ENCODE results near the gene ABHD18. TPM values are rescaled to one million over a fixed set of nuclear protein-coding genes. Genes with fewer than 3 reads are reported as not detected.
A peak's percentile ranks its signal among the peaks of the same experiment; 100 is the strongest.
"Not testable (repeated sequence)": the region's sequence is repeated elsewhere in the genome, so short reads cannot be mapped to it uniquely, and the experiment has no call there.

Gene ABHD18
- total RNA-seq, 1 donor from 2014 or later = 7.7 TPM

DNA sequence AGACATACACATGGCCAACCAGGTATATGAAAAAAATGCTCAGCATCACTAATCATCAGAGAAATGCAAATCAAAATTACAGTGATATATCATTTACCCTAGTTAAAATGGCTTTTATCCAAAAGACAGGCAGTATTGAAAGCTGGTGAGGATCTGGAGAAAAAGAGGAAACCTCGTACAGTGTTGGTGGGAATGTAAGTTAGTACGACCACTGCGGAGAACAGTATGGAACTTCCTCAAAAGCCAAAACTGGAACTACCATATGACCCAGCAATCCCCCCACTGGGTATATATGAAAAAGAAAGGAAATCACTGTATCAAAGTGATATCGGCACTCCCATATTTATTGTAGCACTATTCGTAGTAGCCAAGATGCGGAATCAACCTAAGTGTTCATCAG is 23.4 kb downstream of the ABHD18 start:
- DNase-seq (ENCODE audit: low spot score) = no peak

DNA sequence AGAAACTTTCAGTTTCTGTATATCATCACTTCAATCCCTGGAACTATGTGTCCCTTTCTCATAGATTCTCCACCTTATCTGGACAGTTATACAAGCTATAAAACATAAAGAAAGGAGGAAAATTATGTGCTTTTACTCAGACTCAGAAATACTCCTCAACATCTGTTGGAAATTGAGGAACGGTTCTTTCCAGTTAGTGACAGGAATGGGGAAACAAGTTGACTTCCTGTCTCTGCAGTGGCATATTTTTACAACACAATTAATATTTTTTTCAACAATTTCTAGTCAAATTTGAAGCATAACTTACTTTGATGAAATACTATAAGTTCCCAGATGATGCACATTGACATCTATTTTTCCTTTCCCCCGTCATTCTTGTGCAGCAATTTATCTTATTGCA is 27.9 kb downstream of the ABHD18 start:
- no peak for DNase-seq (ENCODE audit: low spot score)

DNA sequence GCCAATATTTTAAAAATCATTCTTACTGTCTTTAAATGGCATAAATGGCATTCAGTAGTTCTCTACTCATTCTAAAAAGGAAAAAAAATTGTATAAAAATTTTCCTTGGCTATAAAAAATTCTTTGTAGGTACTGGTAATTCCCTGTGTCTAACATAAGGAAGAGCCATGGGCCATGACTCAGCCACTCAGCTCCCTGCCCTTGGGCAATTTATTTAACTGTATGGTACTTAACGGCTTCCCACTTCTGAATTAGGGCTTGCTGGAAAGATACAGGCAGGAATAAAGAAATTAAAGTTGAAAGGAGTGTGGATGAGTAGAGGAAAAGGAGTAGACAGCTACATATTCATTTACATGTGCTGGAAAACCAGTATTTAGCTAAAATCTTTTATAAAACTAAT is 30.6 kb downstream of the ABHD18 start:
- DNase-seq (ENCODE audit: low spot score) = no peak

DNA sequence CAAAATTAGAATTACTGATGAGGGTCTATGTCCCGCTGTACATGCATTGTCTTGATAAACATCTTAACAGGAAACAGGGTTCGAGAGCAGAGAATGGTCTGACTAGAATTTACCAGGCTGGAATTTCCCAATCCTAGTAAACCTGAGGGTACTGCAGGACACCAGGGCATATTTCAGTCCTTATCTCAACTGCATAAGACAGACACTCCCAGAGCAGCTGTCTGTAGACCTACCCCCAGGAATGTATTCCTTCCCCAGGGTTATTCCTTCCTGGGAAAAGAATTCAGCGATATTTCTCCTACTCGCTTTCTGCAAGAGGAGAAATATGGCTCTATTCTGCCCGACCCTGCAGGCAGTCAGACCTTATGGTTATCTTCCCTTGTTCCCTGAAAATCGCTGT is 31.3 kb downstream of the ABHD18 start:
- not testable (repeated sequence) for DNase-seq (ENCODE audit: low spot score)

DNA sequence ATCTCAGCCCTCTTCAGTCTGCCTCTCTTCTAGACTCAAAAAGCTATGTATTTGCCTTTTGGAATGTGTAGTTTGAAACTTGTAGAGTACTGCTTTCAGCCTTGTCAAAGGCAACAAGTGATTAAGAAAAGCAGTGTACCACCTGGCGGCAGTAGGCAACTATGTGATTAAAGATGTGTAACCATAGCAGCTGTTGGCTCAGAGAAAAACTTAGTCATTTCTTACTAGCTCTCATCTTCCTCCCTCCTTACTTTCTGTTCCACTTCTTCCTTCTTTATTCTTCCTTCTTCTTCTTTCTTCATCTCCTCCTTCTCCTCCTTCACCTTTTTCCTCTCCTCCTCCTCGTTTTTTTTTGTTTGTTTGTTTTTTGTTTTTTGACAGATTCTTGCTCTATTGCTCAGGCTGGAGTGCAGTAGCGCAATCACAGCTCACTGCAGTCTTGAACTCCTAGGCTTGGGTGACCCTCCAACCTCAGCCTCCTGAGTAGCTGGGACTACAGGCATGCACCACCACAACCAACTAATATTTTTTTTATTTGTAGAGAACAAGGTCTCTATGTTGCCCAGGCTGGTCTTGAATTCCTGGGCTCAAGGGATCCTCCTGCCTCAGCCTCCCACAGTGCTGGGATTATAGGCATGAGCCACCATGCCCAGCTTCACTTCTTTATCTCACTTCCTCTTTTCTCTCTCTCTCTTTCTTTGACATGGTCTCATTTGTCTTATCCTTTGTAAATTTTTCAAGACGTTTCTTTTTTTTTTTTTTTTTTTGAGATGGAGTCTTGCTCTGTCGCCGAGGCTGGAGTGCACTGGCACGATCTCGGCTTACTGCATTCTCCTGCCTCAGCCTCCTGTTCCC is 32.6 kb downstream of the ABHD18 start:
- DNase-seq (ENCODE audit: low spot score) = no peak

DNA sequence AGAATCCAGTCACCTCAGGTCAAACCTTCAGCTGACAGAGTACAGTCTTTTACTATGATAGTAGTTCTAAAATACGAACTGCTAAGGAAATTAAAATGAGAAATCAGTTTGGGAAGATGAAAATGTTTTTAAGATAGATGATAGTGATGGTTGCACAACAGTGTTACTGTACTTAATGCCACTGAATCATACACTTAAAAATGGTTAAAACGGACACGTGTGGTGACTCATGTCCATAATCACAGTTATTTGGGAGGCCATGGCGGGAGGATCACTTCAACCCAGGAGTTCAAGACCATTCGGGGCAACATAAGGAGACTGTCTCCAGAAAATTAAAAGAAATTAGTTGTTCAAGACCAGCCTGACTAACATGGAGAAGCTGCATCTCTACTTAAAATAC is 41.4 kb downstream of the ABHD18 start:
- no peak for DNase-seq (ENCODE audit: low spot score)

DNA sequence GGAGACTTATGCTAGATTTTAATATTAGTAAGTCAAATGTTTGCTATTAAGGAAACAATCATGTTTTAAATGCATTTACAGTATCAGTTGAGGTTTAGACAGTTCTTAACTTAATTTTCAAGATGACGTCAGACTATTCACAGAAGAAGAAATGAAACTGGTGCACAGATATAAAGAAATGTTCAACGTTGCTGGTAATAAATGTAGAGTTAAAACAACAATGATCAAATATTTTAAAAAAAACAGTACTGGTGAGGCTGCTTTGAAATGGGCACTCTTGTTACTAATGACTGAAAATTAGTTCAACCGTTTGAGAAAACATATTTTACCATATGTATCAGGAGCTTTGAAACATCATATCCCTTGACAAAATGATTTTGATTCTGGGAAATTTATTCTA is 44.2 kb downstream of the ABHD18 start:
- no peak for DNase-seq (ENCODE audit: low spot score)

DNA sequence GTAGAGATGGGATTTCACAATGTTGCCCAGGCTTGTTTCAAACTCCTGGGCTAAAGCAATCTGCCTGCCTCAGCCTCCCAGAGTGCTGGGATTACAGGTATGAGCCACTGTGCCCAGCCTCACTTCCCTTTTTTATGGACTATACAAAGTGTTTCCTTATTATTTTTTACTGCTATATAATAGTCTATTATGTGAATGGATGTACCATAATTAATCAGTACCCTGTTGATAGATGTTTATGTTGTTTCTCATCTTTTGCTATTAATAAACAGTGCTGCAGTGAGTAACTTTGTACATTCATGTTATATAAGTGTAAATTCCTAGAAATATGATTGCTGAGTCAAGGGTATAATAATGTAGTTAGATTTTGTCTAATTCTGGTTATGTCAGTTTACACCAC is 60.1 kb downstream of the ABHD18 start:
- no peak for DNase-seq (ENCODE audit: low spot score)

DNA sequence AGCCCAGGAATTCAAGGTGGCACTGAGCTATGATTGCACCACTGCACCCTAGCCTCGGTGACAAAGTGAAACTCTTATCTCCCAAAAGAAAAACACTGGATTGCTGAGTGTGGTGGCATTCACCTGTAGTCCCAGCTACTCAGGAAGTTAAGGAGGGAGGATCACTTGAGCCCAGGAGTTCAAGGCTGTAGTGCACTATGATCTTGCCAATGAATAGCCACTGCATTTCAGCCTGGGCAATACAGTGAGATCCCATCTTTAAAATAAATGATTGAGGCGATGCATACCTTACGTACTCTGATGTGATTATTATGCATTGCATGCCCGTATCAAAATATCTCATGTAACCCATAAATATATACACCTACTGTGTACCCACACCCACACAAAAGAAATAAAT is 64.7 kb downstream of the ABHD18 start:
- no peak for DNase-seq (ENCODE audit: low spot score)

DNA sequence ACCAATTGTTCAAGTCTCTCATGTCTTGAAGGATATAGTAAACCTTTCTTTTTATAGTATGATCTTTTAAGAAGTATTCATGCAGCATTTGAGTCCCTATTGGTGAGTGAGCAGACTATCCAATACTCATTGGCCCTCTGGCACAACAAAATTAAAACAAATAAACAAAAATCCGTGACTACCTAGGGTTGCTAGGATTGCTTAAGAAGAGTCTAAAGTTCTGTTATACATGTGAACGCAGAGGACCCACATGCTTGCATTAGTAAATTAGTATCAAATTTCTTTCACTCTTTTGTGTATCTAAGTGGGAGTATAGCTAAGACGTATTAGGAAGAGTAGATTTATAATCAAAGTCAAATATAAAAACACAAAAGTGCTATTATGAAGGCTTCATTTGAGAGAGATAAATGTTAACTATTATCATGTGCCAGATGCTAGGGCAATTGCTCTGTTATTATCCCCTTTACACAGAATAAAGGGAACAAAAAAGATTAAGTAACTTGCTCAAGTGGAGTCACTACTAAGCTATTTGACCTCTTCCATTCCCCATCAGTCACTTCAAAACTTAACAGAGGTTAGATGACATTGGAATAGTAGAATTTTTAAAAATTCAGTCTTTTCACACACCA is 66.7 kb downstream of the ABHD18 start:
- DNase-seq (ENCODE audit: low spot score) = no peak

DNA sequence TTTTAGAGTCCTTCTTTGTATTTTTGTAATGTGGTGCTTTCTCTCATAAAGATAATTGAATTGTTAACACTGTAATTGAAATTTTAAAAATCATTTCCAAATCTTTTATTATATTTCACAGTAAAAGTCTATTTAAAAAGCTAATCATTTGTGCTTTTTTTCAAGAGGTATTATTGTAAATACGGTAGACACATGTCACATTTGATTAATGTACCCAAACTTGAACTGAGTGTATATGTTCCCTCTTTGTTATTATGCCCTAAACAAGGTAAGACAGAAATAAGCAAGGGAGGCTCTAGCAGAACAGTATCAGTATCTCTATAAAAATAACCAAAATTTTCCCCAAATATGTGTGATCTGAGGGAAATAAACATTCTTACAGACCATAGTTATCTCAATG is 74.4 kb downstream of the ABHD18 start:
- no peak for DNase-seq (ENCODE audit: low spot score)

DNA sequence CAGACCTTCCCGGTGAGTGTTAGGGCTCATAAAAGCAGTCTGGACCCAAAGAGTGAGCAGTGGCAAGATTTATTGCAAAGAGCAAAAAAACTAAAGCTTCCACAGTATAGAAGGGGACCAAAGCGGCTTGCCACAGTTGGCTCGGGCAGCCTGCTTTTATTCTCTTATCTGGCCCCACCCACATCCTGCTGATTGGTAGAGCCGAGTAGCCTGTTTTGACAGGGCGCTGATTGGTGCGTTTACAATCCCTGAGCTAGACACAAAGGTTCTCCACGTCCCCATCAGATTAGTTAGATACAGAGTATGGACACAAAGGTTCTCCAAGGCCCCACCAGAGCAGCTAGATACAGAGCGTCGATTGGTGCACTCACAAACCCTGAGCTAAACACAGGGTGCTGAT is 81.8 kb downstream of the ABHD18 start:
- not testable (repeated sequence) for DNase-seq (ENCODE audit: low spot score)

DNA sequence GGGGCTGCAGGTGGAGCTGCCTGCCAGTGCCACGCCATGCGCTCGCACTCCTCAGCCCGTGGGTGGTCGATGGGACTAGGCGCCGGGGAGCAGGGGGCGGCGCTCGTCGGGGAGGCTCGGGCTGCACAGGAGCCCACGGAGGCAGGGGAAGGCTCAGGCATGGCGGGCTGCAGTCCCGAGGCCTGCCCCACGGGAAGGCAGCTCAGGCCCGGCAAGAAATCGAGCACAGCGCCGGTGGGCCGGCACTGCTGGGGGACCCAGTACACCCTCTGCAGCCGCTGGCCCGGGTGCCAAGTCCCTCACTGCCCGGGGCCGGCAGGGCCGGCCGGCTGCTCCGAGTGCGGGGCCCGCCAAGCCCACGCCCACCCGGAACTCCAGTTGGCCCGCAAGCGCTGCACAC is 82.3 kb downstream of the ABHD18 start:
- not testable (repeated sequence) for DNase-seq (ENCODE audit: low spot score)

DNA sequence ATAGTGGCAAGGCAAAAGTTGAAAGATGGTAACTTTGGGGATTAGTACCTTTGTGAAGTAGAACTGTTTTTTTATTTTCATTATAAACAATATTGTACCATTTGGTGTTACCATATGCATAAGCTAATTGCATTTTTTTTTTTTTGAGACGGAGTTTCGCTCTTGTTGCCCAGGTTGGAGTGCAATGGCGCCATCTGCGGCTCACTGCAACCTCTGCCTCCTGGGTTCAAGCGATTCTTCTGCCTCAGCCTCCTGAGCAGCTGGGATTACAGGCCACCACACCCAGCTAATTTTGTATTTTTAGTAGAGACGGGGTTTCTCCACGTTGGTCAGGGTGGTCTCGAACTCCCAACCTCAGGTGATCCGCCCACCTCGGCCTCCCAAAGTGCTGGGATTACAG is 86.0 kb downstream of the ABHD18 start:
- not testable (repeated sequence) for DNase-seq (ENCODE audit: low spot score)

DNA sequence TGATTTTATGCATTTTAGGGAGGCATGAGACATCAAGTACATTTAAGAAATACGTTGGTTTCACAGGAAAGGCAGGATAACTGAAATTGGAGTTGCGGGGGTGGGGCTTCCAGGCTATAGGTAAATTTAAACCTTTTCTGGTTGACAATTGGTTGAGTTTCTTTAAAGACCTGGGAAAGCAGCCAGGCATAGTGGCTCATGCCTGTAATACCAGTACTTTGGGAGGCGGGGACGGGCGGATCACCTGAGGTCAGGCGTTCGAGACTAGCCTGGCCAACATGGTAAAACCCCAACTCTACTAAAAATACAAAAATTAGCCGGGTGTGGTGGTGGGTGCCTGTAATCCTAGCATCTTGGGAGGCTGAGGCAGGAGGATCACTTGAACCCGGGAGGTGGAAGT is 89.7 kb downstream of the ABHD18 start:
- not testable (repeated sequence) for DNase-seq (ENCODE audit: low spot score)

DNA sequence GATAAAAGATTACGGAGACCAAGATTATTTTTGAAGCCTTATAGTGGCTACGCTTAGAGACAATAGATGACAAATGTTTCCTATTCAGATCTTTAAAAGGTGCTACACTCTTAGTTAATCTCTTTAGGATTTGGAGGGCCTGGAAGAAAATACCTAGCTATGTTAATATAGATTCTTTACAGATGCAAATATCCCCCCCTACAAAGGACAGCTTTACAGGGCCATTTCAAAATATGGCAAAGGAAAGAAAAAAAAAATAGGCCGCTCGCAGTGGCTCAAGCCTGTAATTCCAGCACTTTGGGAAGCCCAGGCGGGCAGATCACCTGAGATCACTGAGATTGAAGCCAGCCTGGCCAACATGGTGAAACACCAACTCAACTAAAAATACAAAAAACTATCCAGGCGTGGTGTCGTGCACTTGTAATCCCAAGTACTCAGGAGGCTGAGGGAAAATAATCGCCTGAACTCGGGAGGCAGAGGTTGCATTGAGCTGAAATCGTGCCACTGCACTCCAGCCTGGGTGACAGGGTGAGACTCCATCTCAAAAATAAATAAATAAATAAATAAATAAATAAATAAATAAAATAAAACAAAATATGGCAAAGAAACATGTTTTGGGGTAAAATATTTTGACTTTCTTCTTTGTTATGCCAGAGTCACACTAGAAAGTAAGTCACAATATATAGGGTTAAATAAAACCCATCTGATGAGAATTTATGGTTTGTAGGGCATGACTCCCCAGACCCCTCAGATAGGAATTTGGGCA is 90.4 kb downstream of the ABHD18 start:
- DNase-seq (ENCODE audit: low spot score) = not testable (repeated sequence)

DNA sequence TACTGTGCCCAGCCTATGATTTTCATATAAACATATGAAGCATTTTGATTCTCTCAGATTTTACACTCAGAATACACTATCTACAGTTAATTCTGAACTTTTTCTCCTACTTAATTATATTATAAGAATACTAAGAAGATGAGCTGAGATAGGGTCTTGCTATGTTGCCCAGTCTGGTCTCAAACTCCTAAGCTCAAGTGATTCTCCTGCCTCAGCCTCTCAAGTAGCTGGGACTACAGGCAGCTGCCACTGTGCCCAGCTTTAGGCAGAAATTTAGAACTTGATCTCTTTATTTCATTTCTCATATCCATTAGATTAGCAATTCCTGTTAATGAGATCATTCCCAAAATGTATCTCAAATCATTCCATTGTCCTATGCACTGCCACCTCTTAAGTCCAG is 91.2 kb downstream of the ABHD18 start:
- no peak for DNase-seq (ENCODE audit: low spot score)

DNA sequence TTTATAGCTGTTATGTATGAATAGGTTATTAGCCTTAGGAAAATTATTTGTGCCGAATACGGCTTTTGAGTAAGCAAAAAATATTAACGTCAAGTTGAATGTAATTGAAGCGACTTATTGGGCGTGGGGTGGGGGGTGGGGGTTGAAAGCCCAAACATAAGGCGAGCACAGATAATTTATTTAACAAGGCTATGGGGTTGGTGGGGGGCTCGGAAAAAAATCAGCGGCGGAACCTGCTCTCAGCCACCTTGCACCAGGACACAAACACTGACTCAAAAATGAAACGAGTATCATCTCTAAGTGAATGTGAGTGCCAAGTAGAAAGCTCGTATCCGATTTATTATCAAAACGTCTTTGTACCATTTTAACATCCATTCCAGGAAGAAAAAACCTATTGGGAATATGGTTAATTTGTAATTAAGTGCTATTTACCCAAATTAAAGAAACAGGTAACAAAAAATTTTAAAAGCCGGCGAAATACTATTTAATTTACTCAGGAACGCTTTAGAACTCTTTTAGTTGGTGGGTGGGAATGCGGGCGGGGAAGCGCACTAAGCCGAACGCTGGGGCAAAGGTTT is 95.0 kb downstream of the ABHD18 start:
- no peak for DNase-seq (ENCODE audit: low spot score)

DNA sequence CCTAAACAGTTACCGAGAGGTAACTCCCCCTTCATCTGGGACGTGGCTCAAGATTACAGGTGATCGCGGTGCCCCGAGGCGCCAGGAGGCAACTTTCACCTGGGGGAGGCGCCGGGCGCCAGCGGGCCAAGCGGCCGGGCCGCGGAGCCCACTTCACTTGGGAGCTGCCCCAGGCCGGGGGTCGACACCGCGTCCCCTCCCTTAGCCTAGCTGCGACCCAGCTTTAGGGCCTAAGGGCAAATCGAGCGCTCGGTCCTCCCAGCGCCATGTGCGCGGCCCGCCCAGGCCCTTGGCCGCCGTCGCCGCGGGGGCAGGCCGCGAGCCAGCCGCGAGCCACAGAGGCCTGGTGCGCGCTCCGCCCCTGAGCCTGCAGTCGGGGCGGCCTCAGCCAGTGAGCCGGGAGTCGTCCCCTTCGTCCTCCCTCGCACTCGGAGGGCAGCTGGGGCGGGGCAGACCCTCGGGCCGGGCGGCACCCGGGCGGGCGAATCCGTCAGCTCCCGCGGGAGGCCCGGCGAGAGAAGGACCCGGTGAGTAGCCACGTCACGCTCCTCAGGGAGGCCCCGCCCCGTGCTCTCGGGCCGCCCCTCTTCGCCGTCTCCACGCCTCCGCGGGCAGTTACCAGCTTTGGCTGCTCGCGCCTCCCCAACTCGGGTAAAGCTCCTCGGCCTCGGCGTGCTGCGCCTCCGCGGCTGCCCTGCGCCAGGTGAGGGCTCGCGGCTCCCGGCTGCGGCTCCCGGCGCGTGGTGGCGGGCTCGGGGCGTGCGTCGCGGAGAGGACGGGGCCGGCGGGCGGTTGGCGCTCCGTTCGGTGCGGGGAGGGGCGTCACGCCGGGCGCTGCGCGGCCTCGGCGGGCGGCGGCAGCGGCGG is 95.7 kb downstream of the ABHD18 start, which contains the start of gene LARP1B:
TSS of gene LARP1B (plus strand) at position 614 of the 867 bp plus-strand sequence. CDS start 13,640 bp downstream, outside the sequence.
- DNase-seq (ENCODE audit: low spot score) = peak; percentile 97

DNA sequence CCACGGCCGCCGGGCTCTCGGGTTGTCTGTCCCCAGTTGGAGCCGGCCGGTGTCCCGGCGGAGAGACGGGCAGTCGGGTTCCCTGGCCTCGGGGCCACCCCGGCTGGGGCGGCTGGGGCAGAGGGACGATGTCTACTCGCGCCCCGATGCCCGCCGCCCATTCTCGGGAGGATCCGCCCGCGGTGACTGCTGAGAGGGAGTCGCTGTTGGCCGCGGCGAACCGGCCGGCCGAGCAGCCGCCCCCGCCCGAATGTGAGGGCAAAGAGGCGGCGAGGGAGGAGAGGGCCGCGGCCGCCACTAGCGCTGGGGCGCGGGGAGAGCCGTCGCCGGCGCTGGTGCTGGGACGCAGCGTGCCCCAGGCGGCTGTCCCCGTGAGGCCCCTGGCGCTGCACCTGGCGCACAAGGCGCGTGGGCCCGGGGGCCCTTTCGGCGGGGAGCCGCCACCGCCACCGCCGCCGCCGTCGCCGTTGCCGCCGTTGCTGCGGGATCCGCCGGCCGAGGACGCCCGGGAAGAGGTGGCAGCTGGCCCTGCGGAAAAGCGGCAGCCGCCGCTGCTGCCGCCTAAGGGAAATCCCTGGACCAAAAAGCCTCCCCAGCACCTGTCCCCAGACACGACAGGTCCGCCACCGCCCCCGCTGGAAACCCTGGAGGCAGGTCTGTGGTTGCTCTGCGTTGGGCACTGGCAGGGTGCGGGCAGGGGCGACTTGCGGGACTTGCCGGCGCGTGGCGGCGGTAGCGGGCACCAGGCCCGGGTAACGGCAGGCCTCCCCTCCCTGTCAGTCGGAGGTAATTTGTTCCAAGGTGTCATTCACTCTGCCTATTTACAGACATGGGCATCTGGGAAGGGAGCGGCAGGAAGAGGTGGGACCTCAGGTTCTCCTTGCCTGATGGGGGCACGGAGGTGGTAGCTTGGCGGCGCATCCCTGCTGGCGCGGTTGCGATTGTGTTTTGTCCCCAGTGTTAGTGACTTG is 96.6 kb downstream of the ABHD18 start:
- DNase-seq (ENCODE audit: low spot score) = peak; percentile 54

All from umbilical cord (tissue), 2 donors.